WTC11 (cell line): ENCODE data around the gene MYBPH.

Source experiments
- CTCF ChIP-seq: fragments of 200-600 bp; IDR thresholded peaks from 2 replicates; pipeline ENCODE4 v1.8.0; 2022; ENCODE audit warnings: antibody characterized with exemption
- ZNF423 ChIP-seq: fragments of 250-450 bp; sonication (Bioruptor Pico); IDR thresholded peaks from 2 replicates; pipeline ENCODE4 v2.1.2; 2022; ENCODE audit warnings: mild to moderate bottlenecking, moderate library complexity

- TF ChIP-seq CTCF (no peak), ZNF423 (CRISPR knock-in tag) (no peak)
Measured at GRCh38 chr1:203219934-203220333, 44.3 kb upstream of the MYBPH start.
